AG10803 (cell line): ENCODE results near the gene ERF.

ENCODE experiments used
- DNase-seq: peaks from one replicate; pipeline ENCODE4 v3.0.0; 2010; ENCODE audit warnings: low read depth
- H3K4me3 ChIP-seq: 2 replicates; pipeline ENCODE4 v1.5.1; 2011; ENCODE audit warnings: mild to moderate bottlenecking, low read length, control low read depth
- CTCF ChIP-seq: conservative IDR thresholded peaks from 2 replicates; pipeline ENCODE4 v1.5.1; 2011; ENCODE audit warnings: mild to moderate bottlenecking, low read length, control low read depth, inconsistent platforms

The ERF gene

GRCh38 chr19:42254850-42255765 lies at the start of gene ERF:
Gene ERF (minus strand): TSS chr19:42255128. CDS start chr19:42254999, 129 bp downstream.
- DNase-seq, result peak; percentile 88
- no peak for TF ChIP-seq CTCF

GRCh38 chr19:42303876-42304275 lies 48.9 kb upstream of the ERF start:
- TF ChIP-seq CTCF, result no peak
- DNase-seq, result no peak
- H3K4me3 ChIP-seq, result no peak overlapping the region

More at GRCh38 chr19:42254850-42255765, at the start of gene ERF:
- peak within 1 kb of the TSS; percentile 91 for H3K4me3 ChIP-seq

GRCh38 chr19:42303101-42303464 lies 48.2 kb upstream of the ERF start:
- DNase-seq, result no peak
- TF ChIP-seq CTCF, result no peak
- H3K4me3 ChIP-seq, result no peak overlapping the region; the same call in 1 of the 2 replicates

- DNase-seq, result no peak
- no peak for TF ChIP-seq CTCF
Measured at GRCh38 chr19:42301646-42302203, 46.8 kb upstream of the ERF start, which contains the start of gene PRR19. Gene PRR19 (plus strand): TSS chr19:42302132. CDS start chr19:42309585, 7,453 bp downstream.

GRCh38 chr19:42297039-42297438 lies 42.1 kb upstream of the ERF start:
- no peak for TF ChIP-seq CTCF

More at GRCh38 chr19:42301646-42302203, 46.8 kb upstream of the ERF start, which contains the start of gene PRR19:
- H3K4me3 ChIP-seq, result peak within 1 kb of the TSS; percentile 76

GRCh38 chr19:42295831-42296525 lies 41.0 kb upstream of the ERF start:
- TF ChIP-seq CTCF, result peak; percentile 97
- H3K4me3 ChIP-seq, result no peak overlapping the region
- peak; percentile 44 for DNase-seq

More at GRCh38 chr19:42297039-42297438, 42.1 kb upstream of the ERF start:
- no peak for DNase-seq
- H3K4me3 ChIP-seq, result no peak overlapping the region
